Testis (tissue), 2 donors: ENCODE data around the gene SIGLEC11.

Experiments used
- CTCF ChIP-seq, 3 experiments: fragments of 450-650 bp in 2 of 3; fragments of 200-600 bp in 1 of 3; sonication (generic) in 1 of 3; IDR thresholded peaks; one replicate each; pipeline ENCODE4 v1.5.1; 2016 to 2019; ENCODE audit warnings: antibody characterized with exemption in 3 of 3, mild to moderate bottlenecking in 2 of 3, moderate library complexity in 1 of 3
- POLR2A ChIP-seq: fragments of 450-650 bp; IDR thresholded peaks from one replicate; pipeline ENCODE4 v1.6.1; 2017; ENCODE audit warnings: antibody characterized with exemption, mild to moderate bottlenecking, moderate library complexity

- TF ChIP-seq POLR2A (no peak), CTCF (IDR thresholded peaks at IDR 0.05) (no peak)
These were observed 20.5 kb downstream of the SIGLEC11 start for GRCh38 chr19:49940482-49940791.
